Measurements from ENCODE around the gene CCR9. TPM values are rescaled to one million over a fixed set of nuclear protein-coding genes. Genes with fewer than 3 reads are reported as not detected.

Gene CCR9
- polyA plus RNA-seq, 4 donors, result 0.06 to 0.09 (median 0.08) TPM

DNA sequence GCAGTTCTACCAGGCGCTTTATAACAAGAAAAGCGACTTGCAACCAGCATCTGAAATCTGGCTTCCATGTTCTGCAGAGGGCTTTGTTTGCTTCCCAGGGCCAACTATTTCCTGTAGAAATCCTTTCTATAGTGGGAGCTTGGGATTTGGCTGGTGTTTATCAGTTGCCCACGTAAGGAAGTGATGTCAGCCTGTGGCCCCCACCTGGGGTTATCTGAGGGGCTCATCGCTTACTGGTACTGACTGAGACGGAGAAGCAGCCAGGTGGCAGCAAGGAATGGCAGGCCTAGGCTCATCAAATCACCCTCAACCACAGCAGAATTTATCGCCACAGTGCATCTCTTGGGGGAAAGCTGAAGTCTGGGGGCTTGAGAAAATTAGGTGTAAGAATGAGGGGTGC lies 14.6 kb upstream of the CCR9 start:
- no peak for DNase-seq (ENCODE audit: low read depth in 4 of 4, low spot score in 2 of 4)

DNA sequence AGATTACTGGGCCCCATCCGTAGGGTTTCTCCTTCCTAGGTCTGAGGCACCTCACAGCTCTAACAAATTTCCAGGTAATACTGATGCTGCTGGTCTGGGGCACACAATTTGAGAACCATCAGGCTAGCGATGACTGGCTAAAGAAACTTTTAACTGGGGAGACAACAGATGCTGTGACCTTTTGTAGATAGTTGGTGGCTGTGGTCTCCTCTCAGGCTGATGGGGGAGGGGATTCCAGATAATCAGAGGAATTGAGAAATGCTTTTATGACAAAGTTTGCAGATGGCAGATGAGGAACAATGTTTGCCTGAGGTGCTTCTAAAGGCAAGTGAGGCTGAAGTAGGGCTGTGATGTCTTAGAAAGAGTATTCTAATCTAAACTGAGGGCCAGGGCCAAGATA lies 13.8 kb upstream of the CCR9 start:
- no peak for DNase-seq (ENCODE audit: low read depth in 4 of 4, low spot score in 2 of 4)

- DNase-seq (ENCODE audit: low read depth in 4 of 4, low spot score in 2 of 4), result no peak
Observed at GRCh38 chr3:45873036-45873435, 13.3 kb upstream of the CCR9 start.

GRCh38 chr3:45873638-45874037 lies 12.7 kb upstream of the CCR9 start:
- DNase-seq (ENCODE audit: low read depth in 4 of 4, low spot score in 2 of 4), result no peak

DNA sequence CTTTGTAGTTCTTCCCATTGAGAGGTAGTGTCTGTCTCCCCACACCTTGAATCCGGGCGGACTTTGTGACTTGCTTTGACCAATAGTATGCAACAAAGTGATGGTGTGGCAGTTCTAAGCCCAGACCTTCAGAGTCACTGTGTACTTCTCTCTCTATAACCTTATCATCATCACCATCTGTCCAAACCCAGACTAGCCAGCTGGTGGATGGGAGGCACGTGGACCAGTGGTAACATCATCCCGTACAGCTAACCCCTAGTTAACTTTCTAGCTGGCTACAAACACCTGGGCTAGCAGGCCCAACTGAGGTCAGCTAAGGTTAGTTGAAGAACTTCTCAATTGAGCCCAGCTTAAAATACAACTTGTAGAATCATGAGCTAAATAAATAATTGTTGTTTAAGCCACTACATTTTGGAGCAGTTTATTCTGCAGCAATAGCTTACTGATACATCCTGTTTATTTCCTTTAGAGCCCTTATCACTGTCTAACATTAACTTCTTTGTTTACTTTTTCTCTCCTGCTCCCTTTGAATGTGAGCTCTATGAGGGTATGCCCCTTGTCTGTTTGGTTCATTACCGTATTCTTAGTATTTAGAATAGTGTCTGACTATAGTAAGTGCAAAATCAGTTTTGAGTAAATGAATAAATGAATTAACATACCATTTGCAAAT lies 11.5 kb upstream of the CCR9 start:
- DNase-seq (ENCODE audit: low read depth in 4 of 4, low spot score in 2 of 4), result no peak

DNA sequence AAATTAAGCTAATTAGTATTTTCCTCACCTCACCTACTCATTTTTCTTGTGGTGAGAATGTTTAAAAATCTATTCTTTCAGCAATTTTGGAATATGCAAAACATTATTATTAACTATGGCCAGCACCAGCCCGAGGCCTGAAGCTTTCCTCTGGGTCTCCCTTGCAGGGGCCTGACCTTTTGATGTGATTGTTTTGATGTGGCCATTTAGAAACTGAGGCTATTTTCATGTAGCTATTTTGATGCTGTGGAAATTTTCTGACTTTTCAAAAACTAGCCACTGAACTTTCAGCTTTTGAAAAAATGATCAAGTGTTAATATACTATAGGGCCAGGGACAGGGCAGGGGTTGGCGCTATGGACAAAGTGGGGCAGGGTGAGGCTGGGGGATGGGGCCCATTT lies 8.2 kb upstream of the CCR9 start:
- no peak for DNase-seq (ENCODE audit: low read depth in 4 of 4, low spot score in 2 of 4)

DNA sequence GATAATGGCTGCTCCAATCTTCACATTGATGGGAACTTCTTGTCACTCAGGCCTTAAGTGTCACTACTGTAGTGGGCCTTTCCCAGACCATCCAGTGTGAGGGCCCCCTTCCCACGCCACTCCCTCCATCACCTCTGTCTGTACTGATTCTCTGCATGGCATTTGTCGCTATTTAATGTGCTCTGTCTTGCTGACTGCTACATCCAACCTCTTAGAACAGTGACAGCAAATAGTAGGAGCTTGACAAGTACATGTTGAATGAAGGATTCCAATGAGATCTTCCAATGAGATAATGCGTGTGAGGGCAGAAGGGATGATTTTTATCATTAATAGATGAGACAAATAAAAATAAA lies 5.6 kb upstream of the CCR9 start:
- no peak for DNase-seq (ENCODE audit: low read depth in 4 of 4, low spot score in 2 of 4)

DNA sequence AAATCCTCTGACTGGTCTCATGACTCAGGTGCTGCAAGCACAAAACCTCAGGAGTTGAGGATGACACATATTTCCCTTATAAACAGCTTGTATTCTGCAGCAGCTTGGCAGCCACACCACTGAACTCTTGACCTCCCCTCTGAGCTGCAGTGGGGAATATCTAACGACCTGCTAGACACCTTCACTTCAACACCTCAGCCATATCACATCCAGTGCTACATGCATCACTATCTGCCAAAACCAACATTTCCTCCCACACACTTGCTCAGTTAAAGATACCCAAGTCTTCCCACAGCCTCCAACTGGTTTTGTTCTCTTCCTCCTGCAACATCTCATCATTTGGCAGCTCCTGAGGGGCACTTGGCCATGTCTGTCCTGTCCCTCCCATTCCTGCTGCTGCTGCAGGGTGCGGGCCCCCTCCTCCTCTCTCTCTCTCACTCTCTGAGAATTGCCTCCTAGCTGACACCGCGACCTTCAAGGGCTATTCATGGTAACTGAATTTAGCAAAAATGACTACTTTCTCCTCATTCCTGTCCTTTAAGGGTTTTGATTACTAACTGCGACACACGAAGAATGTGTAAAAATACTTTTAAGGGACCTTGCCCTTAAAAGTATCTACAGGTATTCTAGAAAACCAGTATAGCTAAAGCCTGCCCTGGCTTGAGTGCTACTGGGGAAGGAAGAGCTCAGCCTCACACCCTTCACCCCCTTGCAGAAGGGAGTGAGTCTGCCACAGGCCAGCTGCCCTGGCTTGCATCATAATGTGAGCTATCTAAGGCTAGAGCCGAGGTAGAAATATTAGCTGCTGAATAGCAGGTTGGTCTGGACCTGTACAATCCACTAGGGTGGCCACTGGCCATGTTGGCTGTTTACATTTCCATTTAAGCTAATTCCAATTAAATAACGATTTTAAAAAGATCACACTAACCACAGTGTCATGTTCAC lies 5.0 kb upstream of the CCR9 start:
- DNase-seq (ENCODE audit: low read depth in 4 of 4, low spot score in 2 of 4), result no peak

DNA sequence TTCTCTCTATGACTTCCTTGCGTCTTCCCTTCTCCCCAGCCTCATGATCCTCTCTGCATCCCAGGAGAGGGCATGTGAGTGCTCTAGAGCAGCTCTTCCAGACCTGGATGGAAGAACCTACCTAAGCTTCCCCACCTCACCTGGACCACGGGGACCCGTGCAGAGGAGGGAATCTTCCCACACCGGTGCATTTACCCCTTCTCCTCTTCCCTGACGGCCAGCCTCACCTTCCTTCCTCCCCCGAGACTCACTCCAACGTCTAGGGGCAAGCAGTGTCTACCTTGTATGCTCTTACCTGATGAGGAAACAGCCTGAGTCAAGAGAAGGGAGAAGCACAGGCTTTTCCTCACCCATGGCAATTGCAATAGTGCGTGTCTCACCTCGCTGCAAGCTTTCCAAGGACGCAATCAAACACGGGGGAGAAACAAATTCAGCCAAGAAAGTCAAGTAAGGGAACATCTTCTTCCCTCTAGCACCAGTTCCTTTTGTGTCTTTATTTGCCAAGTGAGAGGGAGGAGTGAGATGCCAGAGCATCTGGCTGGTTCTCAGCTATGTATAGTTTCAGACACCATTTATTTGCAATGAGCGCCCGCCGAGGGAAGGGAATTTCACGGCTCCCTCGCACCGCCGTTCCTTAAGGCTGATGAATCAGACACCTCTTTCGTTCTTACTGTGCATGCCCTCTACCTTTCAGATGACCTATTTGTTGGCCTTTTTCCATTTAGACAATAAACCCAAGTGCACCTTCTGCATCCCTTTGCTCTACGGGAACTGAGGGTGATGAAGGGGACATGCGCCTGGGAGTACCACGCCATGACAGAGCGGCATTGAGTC lies 1.8 kb upstream of the CCR9 start:
- no peak for DNase-seq (ENCODE audit: low read depth in 4 of 4, low spot score in 2 of 4)

DNA sequence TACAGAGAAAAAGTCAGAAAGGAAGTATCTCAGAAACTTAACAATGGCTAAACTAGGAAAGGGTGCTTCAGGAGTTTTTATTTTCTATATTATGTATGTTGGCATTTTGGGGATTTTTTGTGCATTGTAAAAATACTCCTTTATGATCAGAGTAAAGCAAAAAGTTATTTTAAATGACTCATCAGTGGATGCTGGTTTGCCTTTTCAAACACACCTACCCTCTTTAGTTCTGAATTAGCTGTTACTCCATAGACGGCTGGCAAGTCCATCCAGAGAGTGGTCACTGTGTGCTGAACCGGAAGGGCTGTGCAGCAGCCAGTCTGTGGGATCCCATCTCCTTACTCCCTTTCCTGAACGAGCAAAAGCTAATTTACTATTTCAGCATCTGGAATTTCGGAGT lies 942 bp downstream of the CCR9 start:
- no peak for DNase-seq (ENCODE audit: low read depth in 4 of 4, low spot score in 2 of 4)

DNA sequence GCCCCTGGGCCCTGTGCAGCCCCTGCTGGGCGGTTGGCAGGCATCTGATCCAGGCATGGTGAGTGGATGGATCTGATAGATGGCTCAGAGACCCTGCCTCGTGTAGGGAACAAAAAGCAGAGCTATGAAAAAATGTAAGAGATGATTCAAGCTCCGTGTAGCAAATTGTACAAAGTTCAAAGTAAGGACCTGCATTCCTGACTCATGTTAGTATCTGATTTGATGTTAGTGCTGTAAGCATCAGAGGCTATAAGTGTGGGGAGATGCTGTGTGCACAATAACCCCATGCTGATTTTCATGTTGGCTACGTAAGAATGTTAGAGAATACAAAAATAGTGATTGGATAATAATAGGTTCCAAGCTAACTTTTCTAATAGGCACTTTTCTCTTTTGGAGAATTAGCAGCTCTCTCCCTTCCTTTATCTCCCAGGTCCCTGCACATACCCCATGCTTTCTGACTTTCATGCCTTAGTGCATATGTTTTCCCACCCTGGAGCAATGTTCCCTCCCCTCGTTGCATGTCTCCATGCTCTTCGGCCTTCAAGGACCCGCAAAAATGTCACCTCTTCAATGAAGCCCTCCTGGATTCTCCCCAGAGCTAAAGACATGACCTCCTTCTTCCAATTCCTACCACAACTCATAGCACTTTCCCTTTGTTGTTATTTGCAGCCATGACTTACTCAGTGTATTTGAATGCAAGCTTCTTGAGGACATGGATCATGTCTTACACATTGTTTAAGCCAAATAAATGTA lies 1.6 kb downstream of the CCR9 start:
- DNase-seq (ENCODE audit: low read depth in 4 of 4, low spot score in 2 of 4), result no peak

- DNase-seq (ENCODE audit: low read depth in 4 of 4, low spot score in 2 of 4), result no peak
Observed at GRCh38 chr3:45889337-45889736, 3.0 kb downstream of the CCR9 start.

- DNase-seq (ENCODE audit: low read depth in 4 of 4, low spot score in 2 of 4), result peak in 2 of 4 donors; percentile 3 to 6
Observed at GRCh38 chr3:45890405-45890804, 4.1 kb downstream of the CCR9 start.

DNA sequence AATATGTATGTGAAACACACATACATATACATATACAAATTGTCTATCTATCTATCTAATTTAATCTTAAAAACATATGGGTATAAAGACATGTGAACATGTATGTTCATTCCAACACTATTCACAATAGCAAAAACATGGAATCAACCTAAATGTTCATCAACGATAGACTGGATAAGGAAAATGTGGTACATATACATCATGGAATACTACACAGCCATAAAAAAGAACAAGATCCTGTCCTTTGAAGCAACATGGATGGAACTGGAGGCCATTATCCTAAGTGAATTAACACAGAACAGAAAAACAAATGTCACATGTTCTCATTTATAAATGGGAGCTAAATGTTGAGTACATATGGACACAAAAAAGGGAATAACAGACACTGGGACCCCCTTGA lies 5.8 kb downstream of the CCR9 start:
- no peak for DNase-seq (ENCODE audit: low read depth in 4 of 4, low spot score in 2 of 4)

GRCh38 chr3:45894015-45894414 lies 7.7 kb downstream of the CCR9 start:
- DNase-seq (ENCODE audit: low read depth in 4 of 4, low spot score in 2 of 4), result no peak

DNA sequence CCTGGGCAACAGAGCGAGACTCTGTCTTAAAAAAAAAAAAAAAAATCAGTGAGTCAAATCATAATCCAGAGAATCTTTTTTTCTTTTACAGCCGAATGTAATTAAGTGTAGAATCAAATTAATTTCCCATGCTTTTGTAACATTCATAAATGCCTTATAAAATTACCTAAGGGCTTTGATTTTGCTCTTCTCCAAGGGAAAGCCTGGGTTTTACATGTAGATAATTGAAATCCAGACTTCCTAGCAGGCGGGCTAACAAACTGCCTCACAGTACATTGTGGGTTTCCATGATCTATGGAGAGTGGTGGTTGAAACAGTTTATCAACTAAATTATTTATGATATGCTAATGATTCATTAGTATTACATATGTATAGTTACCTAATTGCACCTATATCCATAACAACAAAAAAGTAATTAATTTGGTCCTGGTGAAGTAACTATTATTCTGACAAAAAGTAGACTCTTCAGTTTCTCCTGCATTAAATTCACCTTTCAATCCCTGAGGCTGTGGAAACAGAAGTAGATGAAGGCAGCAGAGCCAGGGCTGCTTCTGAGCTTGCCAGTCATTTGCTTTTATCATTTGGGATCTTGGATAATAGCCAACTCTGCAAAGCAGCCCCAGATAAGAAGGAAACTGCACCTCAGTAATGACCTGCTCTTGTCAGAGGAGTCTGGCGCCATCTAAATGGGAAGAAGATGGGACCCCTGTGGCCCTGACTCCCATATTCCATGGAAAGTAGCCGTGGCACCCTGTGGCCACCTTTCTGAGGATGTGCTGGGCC lies 9.5 kb downstream of the CCR9 start:
- DNase-seq (ENCODE audit: low read depth in 4 of 4, low spot score in 2 of 4), result no peak

DNA sequence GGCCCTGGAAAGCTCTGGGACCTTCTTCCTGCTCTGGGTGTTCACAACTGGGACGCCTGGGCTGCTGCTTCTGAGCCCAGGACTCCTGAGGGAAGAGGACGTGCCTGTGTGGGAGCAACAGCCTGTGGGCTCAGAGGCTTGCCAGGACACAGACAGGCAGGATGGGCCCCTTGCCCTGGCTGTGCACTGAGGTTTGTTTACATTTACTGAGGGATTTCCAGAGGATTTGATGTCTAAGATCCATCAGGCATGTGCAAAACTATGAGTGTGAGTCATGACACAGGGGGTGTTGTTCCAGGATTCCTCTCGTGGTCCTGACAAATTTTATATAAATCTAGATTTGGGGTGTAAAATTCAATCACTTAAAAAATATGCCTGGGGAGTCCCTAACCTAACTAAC lies 10.6 kb downstream of the CCR9 start:
- no peak for DNase-seq (ENCODE audit: low read depth in 4 of 4, low spot score in 2 of 4)

DNA sequence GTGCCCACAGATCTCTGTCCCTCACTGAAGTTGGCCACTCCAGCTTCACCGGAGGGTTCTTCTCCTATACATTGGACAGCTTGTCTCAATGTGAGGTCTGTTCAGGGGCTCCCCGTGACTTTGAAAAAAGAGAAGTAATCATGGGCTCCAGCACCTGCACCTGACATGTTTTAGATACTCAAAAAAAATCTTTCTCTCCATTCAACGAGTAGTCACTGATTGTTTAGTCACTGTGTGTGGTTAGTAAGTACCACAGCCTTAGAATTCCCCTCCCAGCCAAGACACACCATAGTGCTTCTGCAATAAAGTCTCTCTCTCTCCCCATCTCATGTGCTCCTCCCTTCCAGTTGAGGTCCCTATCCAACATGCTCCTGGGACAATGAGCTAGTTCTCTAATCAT lies 18.6 kb downstream of the CCR9 start:
- DNase-seq (ENCODE audit: low read depth in 4 of 4, low spot score in 2 of 4), result no peak

- no peak for DNase-seq (ENCODE audit: low read depth in 4 of 4, low spot score in 2 of 4)
Observed at GRCh38 chr3:45905755-45906154, 19.4 kb downstream of the CCR9 start.

Measured in left renal cortex interstitium (tissue), 4 donors.